HG02852 (cell line): Measurements from ENCODE around the gene COPRS.

ENCODE experiments used
- ATAC-seq: cut with Tn5 transposase; IDR thresholded peaks from one replicate; pipeline ENCODE4 v1.9.1; 2021; ENCODE audit warnings: mild to moderate bottlenecking, moderate library complexity; ENCODE audit not compliant: unreplicated experiment

The COPRS gene, protein sequence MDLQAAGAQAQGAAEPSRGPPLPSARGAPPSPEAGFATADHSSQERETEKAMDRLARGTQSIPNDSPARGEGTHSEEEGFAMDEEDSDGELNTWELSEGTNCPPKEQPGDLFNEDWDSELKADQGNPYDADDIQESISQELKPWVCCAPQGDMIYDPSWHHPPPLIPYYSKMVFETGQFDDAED

GRCh38 chr17:31858642-31859486, at the start of gene COPRS:
Gene COPRS (minus strand): TSS chr17:31859244. CDS start chr17:31859199, 45 bp downstream.
- peak; percentile 55 for ATAC-seq

DNA sequence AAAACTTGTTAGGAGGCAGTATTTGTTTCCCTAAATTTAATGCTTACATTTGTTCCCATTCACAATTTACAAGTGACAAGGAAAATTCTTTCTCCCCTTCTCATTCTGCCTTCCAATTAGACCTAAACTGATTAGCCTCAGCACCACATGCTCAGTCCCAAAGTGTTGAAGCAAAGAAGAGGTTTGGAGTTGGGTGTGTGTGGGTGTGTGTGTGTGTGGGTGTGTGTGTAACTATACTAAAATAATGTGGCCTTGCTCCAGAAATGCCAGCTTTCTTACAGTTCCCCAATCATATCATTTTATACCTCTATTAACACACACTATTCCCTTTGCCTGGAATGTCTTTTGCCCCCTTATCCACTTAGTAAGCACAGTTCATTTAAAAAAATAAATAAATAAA, 49.3 kb upstream of the COPRS start:
- no peak for ATAC-seq

GRCh38 chr17:31907342-31907962, 48.4 kb upstream of the COPRS start:
- no peak for ATAC-seq

DNA sequence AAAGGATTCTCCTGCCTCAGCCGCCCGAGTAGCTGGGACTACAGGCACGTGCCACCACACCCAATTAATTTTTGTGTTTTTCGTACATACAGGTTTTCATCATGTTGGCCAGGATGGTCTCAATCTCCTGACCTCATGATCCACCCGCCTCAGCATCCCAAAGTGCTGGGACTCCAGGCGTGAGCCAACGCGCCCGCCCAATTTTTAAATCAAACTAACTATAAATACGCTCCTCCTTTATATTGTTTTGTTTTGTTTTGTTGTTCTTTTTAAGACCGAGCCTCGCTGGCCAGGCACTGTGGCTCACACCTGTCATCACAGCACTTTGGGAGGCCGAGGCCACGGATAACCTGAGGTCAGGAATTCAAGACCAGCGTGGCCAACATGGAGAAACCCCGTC, 44.4 kb upstream of the COPRS start:
- ATAC-seq, result no peak

DNA sequence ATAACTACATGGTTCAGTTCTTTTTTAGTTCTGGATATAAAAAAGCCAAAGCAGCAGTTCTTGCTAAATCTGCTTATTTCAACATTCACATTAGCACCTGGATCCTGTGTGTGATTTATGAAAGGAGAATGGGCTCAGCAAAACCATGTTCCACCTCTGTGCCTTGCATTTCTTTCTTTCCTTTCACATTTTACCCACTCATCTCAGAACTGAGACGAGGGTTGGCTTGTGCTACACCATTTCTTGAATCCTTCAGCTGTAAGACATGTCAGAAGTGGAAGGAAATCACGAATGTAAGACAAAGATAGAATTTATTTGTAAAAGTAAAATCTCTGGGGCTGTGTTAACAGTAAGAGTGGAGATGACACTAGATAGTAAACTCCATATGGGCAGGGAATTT, 43.6 kb upstream of the COPRS start:
- ATAC-seq, result peak; percentile 38

GRCh38 chr17:31900877-31901276, 41.8 kb upstream of the COPRS start:
- no peak for ATAC-seq

- ATAC-seq, result no peak
Observed at GRCh38 chr17:31888124-31888523, 29.1 kb upstream of the COPRS start.

GRCh38 chr17:31882571-31882970, 23.5 kb upstream of the COPRS start:
- ATAC-seq, result no peak

DNA sequence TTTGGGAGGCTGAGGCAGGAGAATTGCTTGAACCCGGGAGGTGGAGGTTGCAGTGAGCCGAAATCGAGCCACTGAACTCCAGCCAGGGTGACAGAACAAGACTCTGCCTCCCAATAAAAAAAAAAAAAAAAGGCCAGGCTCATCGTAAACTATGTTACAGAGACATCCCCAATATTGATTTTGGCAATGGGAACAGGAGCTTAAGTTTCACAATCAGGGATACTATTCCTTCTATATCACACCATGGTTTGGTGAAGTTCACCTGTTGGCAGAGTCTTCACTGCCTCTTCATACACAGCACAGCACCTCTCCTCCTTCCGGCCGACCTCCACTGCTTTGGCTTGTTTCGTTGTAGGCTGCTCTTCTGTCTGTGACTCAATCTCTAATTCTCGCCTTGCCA, 21.3 kb upstream of the COPRS start:
- ATAC-seq, result no peak

GRCh38 chr17:31878703-31879073, 19.6 kb upstream of the COPRS start:
- ATAC-seq, result no peak

- ATAC-seq, result no peak
Observed at GRCh38 chr17:31877911-31878702, 19.1 kb upstream of the COPRS start.

GRCh38 chr17:31877341-31877740, 18.3 kb upstream of the COPRS start:
- ATAC-seq, result no peak

DNA sequence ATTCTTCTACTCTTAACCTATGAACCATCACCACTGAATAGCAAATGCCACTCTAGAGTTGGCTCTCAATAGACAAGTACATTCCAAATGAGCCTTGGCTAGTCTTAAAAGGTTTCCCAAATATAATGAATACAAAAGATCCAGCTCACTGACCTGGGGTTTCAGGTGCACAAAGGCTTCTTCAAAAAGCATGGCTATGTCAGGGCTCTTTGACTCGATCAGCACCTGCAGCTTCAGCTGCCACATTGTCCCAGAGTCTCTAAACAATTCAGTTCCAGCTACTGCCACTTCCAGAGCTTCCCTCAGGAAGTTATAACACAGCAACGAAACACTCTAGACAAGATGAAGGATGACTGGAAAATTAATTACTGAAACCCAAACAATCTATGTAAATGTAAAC, 16.0 kb upstream of the COPRS start:
- no peak for ATAC-seq

GRCh38 chr17:31869797-31870568, 10.9 kb upstream of the COPRS start:
- no peak for ATAC-seq

DNA sequence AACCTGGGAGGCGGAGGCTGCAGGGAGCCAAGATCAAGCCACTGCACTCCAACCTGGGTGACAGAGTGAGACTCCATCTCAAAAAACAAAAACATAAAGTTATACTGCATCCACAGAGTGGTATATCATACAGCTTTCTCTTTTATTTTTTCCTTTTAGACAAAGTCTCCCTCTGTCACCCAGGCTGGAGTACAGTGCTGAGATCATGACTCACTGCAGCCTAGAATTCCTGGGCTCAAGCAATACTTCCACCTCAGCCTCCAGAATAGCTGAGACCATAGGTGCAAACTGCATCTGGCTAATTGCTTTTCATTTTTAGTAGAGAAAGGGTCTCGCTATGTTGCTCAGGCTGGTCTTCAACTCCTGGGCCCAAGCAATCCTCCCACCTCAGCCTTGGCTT, 10.0 kb upstream of the COPRS start:
- no peak for ATAC-seq

DNA sequence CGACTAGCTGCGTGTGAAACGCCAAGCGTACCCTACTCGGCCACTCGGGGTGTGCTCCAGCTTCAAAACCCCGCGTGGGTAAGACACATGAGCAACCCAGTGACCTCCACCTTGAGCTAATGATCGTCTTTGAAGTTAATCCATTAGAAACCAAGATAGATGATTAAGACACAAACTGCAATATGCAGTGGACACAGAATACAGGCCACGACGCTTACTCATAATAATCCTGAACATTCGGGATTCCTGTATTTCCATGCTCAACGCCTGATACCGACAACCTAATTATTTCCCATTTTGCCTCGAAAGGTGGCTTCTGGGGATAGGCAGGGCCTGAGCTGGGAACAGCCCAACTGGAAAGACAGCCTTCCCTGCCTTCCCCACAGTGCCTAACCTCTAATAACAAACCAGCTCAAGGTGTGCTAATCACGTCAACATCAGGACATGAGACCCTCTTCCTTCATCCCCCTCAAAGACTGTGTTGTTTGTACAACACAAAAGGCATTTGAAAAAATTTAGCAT, 504 bp upstream of the COPRS start:
- ATAC-seq, result no peak

DNA sequence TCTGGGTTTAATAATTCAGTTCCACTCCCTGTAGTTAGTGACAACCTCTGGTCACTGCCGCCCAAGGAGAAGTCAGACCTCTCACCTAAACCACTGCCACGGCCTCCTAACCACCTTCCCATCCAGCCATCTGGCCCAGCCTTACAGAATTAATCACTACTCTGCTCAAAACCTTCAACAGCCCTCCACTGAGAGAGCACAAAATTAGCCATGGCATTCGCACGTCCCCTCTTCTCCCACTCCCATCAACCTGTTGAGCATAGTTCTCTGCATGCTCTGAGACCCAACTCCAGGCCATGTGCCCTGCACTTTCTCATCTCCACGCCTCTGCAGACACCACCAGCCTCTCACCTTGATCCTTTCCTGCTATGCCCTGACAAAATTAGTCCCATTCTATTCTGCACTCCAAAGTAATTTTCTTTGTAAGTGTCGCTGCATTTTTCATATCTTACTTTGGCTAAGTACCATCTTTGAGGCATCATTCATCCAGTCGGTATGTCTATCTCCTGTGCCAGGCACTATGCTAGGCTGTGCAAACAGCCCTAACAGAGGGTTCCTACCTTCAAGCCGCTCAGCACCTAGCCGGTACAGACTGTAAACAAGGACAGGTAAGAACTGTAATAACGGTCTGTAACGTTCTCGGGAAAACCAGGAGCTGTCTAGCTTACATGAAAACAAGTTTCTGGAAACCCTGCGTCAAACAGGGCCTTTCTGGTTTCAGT, 963 bp downstream of the COPRS start:
- no peak for ATAC-seq

DNA sequence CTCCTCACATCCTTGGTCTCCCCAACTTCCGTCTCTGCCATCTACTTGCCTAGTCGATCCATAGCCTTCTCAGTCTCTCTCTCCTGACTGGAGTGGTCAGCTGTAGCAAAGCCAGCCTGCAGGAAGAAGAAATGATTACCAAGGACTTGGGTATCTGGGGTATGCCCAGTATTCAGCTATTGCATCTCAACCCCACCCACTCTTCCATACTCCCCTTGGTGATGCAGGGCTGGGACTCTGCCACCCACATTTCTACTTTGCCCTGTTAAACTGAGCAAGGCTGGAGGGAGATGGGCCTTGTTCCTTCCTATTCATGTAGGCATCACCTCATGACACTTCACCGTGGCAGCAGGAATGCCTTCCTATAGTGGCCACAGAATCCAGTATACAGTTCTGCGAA, 2.3 kb downstream of the COPRS start:
- no peak for ATAC-seq

GRCh38 chr17:31854672-31855071, 4.4 kb downstream of the COPRS start:
- no peak for ATAC-seq
